ENCODE data around the gene TEX51. TPM values are rescaled to one million over a fixed set of nuclear protein-coding genes. Genes with fewer than 3 reads are reported as not detected.

TEX51 gene
- polyA plus RNA-seq (2013, experiment 1 of 2) = not detected
- polyA plus RNA-seq (2013, experiment 2 of 2) = not detected

- Histone ChIP-seq H3K4me3 (ENCODE audit: extremely low read depth, insufficient read depth, low read length, poor library complexity, severe bottlenecking) (no peak within 1 kb of the TSS), H3K36me3 (ENCODE audit: control insufficient read depth, insufficient read depth, low read length) (no peaks in the 10 kb centered on the region), H3K4me1 (ENCODE audit: control insufficient read depth, insufficient read depth, low read length, poor library complexity, severe bottlenecking) (no peaks in the 10 kb centered on the region), H3K27ac (ENCODE audit: low read depth, low read length, severe bottlenecking) (no peak within 1 kb of the TSS), H3K9me3 (ENCODE audit: control insufficient read depth, low read length) (no peaks in the 10 kb centered on the region)
- 86 to 91% methylated on average over 5 of the region's 5 CpGs for WGBS, 2 experiments (ENCODE audit: insufficient coverage in 2 of 2)
Observed at GRCh38 chr2:126898636-126899035, at the start of gene TEX51. TSS of gene TEX51 (plus strand) at chr2:126898890. CDS start at chr2:126898919, 29 bp downstream.

DNA sequence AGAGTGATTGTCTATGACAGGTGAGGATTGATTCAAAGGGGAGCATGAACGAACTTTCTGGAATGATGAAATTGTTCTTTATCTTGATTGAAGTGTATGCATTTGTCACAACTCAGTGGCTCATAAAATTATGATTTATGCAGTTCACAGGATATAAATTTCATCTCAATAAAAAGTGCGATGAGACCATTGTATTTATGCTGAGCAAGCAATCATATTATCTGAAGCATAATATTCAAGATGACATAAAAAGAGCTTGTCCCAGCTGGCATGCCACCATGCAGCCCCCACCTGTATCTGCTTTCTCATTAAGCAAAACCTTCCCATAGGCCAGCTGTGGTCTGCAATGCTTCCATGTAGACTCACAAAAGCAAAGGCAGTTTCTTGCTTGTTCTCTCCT lies 49.6 kb upstream of the TEX51 start:
- WGBS, 2 experiments (ENCODE audit: insufficient coverage in 2 of 2) = no CpG with 5 or more reads among the region's 2 CpGs
- Histone ChIP-seq H3K9me3 (ENCODE audit: control insufficient read depth, low read length) (peaks cover 3% of the 10 kb centered on the region), H3K27ac (ENCODE audit: low read depth, low read length, severe bottlenecking) (no peak overlapping the region), H3K4me1 (ENCODE audit: control insufficient read depth, insufficient read depth, low read length, poor library complexity, severe bottlenecking) (no peaks in the 10 kb centered on the region), H3K36me3 (ENCODE audit: control insufficient read depth, insufficient read depth, low read length) (no peaks in the 10 kb centered on the region), H3K4me3 (ENCODE audit: extremely low read depth, insufficient read depth, low read length, poor library complexity, severe bottlenecking) (no peak overlapping the region)

GRCh38 chr2:126849486-126849885 lies 49.2 kb upstream of the TEX51 start:
- Histone ChIP-seq H3K4me1 (ENCODE audit: control insufficient read depth, insufficient read depth, low read length, poor library complexity, severe bottlenecking) (no peaks in the 10 kb centered on the region), H3K27ac (ENCODE audit: low read depth, low read length, severe bottlenecking) (no peak overlapping the region), H3K36me3 (ENCODE audit: control insufficient read depth, insufficient read depth, low read length) (no peaks in the 10 kb centered on the region), H3K4me3 (ENCODE audit: extremely low read depth, insufficient read depth, low read length, poor library complexity, severe bottlenecking) (no peak overlapping the region), H3K9me3 (ENCODE audit: control insufficient read depth, low read length) (peaks cover 3% of the 10 kb centered on the region)
- 87 to 90% methylated on average over 2 to 4 of the region's 4 CpGs for WGBS, 2 experiments (ENCODE audit: insufficient coverage in 2 of 2)

DNA sequence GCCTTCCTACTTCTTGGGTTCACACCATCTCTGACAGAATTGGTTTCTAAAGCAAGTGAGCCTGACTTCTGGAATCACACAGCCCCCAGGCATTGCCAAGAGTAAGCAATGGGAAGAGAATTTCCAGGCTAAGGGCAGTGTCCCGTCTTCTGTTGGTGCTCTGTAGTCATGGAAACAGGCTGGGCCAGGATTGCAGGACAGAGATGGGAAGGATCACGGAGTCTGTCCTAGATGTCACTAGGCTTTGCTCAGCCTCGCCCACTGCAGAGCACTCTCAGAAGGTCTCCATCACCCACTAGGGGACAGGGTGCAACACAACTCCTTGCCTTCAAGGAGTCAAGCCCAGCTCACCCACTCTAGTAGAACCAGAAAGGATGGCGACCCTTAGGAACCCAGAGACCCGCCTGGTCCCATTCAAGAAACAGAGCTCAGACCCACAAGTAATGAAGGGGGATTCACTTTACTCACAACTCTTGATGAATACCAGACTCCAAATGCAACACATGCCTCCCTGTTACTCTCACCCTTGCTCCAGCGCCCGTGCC lies 48.6 kb upstream of the TEX51 start:
- 90 to 95% methylated on average over 4 to 5 of the region's 7 CpGs for WGBS, 2 experiments (ENCODE audit: insufficient coverage in 2 of 2)
- Histone ChIP-seq H3K27ac (ENCODE audit: low read depth, low read length, severe bottlenecking) (no peak overlapping the region), H3K4me1 (ENCODE audit: control insufficient read depth, insufficient read depth, low read length, poor library complexity, severe bottlenecking) (no peaks in the 10 kb centered on the region), H3K36me3 (ENCODE audit: control insufficient read depth, insufficient read depth, low read length) (no peaks in the 10 kb centered on the region), H3K4me3 (ENCODE audit: extremely low read depth, insufficient read depth, low read length, poor library complexity, severe bottlenecking) (no peak overlapping the region), H3K9me3 (ENCODE audit: control insufficient read depth, low read length) (peaks cover 3% of the 10 kb centered on the region)

DNA sequence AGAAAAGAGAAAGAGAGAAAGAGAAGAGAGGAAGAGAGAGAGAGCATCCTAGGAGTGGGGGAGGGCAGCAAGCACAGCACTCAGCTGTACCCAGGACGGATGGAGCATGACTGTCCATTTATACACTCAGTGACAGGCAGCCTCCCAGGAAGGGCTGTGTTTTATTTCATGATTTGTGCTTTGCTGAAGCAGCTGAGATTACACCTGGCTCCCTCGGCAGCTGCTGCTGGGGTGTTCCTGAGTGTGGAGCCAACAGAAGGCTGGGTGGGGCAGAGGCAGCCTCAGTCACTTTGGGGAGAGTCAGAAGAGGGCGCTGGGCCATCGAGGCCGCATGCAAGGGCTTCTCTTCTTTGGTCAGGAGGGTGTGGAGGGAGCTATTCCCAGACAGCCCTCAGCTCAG lies 47.8 kb upstream of the TEX51 start:
- Histone ChIP-seq H3K4me3 (ENCODE audit: extremely low read depth, insufficient read depth, low read length, poor library complexity, severe bottlenecking) (no peak overlapping the region), H3K27ac (ENCODE audit: low read depth, low read length, severe bottlenecking) (no peak overlapping the region), H3K9me3 (ENCODE audit: control insufficient read depth, low read length) (peaks cover 3% of the 10 kb centered on the region), H3K4me1 (ENCODE audit: control insufficient read depth, insufficient read depth, low read length, poor library complexity, severe bottlenecking) (no peaks in the 10 kb centered on the region), H3K36me3 (ENCODE audit: control insufficient read depth, insufficient read depth, low read length) (no peaks in the 10 kb centered on the region)
- 73 to 74% methylated on average over 2 of the region's 5 CpGs for whole genome bisulfite sequencing, 2 experiments (ENCODE audit: insufficient coverage in 2 of 2)

DNA sequence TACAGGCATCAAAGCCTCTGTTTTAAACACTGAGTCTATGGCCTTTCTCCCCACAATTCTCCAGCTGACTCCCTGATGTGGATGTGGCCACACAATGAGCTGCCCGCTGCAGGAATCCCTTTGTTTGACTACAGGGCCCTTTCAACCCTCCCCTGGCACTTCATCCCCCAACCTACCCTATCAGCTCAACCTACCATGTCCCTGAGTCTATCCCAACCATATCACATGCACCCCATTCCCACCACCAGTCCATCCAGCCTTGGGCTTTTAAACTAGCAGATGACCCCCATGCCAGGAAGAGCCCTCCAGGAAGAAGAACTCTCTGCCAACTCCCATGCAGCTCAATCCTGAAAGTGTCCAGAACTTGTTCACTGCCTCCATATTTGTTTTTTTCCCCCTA lies 46.9 kb upstream of the TEX51 start:
- no peaks in the 10 kb centered on the region for H3K36me3 ChIP-seq (ENCODE audit: control insufficient read depth, insufficient read depth, low read length)
- WGBS, 2 experiments (ENCODE audit: insufficient coverage in 2 of 2) = 86 to 88% methylated on average over 1 of the region's 1 CpG
- H3K27ac ChIP-seq (ENCODE audit: low read depth, low read length, severe bottlenecking) = no peak overlapping the region
- no peaks in the 10 kb centered on the region for H3K4me1 ChIP-seq (ENCODE audit: control insufficient read depth, insufficient read depth, low read length, poor library complexity, severe bottlenecking)
- H3K4me3 ChIP-seq (ENCODE audit: extremely low read depth, insufficient read depth, low read length, poor library complexity, severe bottlenecking) = no peak overlapping the region
- peaks cover 3% of the 10 kb centered on the region for H3K9me3 ChIP-seq (ENCODE audit: control insufficient read depth, low read length)

- Histone ChIP-seq H3K4me3 (ENCODE audit: extremely low read depth, insufficient read depth, low read length, poor library complexity, severe bottlenecking) (no peak overlapping the region), H3K9me3 (ENCODE audit: control insufficient read depth, low read length) (peaks cover 3% of the 10 kb centered on the region), H3K27ac (ENCODE audit: low read depth, low read length, severe bottlenecking) (no peak overlapping the region), H3K4me1 (ENCODE audit: control insufficient read depth, insufficient read depth, low read length, poor library complexity, severe bottlenecking) (no peaks in the 10 kb centered on the region), H3K36me3 (ENCODE audit: control insufficient read depth, insufficient read depth, low read length) (no peaks in the 10 kb centered on the region)
- WGBS, 2 experiments (ENCODE audit: insufficient coverage in 2 of 2) = 71% methylated on average over 1 of the region's 1 CpG; no CpG with 5 or more reads in 1 of the 2 experiments
Observed at GRCh38 chr2:126852361-126852760, 46.3 kb upstream of the TEX51 start.

DNA sequence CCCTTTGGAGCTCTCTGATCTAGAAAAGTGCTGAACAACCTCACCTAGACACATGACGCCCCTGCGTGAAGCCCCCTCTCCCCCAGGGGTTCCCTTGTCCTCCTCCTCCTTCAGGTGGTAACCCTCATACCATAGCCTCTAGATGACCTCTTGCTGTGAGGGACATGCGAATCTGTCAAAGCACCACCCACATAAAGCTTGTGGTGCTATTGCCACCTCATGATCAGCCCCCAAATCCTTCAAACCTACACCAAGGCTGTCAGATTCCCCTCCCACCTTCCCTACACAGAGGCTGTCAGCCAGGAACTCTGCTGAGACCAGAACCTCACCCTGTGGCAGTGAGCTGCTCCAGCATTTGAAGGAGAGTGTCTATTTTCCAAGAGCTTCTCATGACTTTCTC lies 43.1 kb upstream of the TEX51 start:
- Histone ChIP-seq H3K36me3 (ENCODE audit: control insufficient read depth, insufficient read depth, low read length) (no peaks in the 10 kb centered on the region), H3K4me1 (ENCODE audit: control insufficient read depth, insufficient read depth, low read length, poor library complexity, severe bottlenecking) (no peaks in the 10 kb centered on the region), H3K27ac (ENCODE audit: low read depth, low read length, severe bottlenecking) (no peak overlapping the region), H3K4me3 (ENCODE audit: extremely low read depth, insufficient read depth, low read length, poor library complexity, severe bottlenecking) (no peak overlapping the region), H3K9me3 (ENCODE audit: control insufficient read depth, low read length) (peaks cover 3% of the 10 kb centered on the region)
- WGBS, 2 experiments (ENCODE audit: insufficient coverage in 2 of 2) = 84 to 90% methylated on average over 3 of the region's 3 CpGs

- no peak overlapping the region for H3K4me3 ChIP-seq (ENCODE audit: extremely low read depth, insufficient read depth, low read length, poor library complexity, severe bottlenecking)
- H3K9me3 ChIP-seq (ENCODE audit: control insufficient read depth, low read length) = peaks cover 3% of the 10 kb centered on the region
- H3K36me3 ChIP-seq (ENCODE audit: control insufficient read depth, insufficient read depth, low read length) = no peaks in the 10 kb centered on the region
- H3K4me1 ChIP-seq (ENCODE audit: control insufficient read depth, insufficient read depth, low read length, poor library complexity, severe bottlenecking) = no peaks in the 10 kb centered on the region
- H3K27ac ChIP-seq (ENCODE audit: low read depth, low read length, severe bottlenecking) = no peak overlapping the region
- 68 to 78% methylated on average over 4 to 5 of the region's 6 CpGs for WGBS, 2 experiments (ENCODE audit: insufficient coverage in 2 of 2)
Observed at GRCh38 chr2:126856403-126856802, 42.3 kb upstream of the TEX51 start.

DNA sequence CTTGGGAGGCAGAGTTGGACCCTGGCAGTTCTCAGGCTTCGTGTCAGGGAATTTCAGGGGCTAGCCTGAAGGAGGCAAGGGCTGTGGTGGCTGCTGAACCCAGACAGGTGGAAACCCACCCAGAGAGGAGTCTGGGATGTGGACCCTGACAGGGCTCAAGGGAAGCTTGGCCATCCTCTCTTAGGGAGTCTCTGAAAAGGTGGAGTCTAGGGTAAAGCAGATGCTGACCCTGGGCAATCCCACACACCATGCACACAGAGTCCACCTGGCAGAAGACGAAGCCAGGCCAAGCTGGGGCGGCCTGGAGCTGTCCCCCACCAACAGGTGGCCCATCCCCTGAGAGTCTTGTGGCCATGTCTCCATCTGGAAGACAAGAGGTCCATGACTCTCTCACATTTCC lies 41.2 kb upstream of the TEX51 start:
- Histone ChIP-seq H3K4me3 (ENCODE audit: extremely low read depth, insufficient read depth, low read length, poor library complexity, severe bottlenecking) (no peak overlapping the region), H3K9me3 (ENCODE audit: control insufficient read depth, low read length) (peaks cover 3% of the 10 kb centered on the region), H3K4me1 (ENCODE audit: control insufficient read depth, insufficient read depth, low read length, poor library complexity, severe bottlenecking) (no peaks in the 10 kb centered on the region), H3K27ac (ENCODE audit: low read depth, low read length, severe bottlenecking) (no peak overlapping the region), H3K36me3 (ENCODE audit: control insufficient read depth, insufficient read depth, low read length) (no peaks in the 10 kb centered on the region)
- WGBS, 2 experiments (ENCODE audit: insufficient coverage in 2 of 2) = 86 to 96% methylated on average over 3 of the region's 3 CpGs

DNA sequence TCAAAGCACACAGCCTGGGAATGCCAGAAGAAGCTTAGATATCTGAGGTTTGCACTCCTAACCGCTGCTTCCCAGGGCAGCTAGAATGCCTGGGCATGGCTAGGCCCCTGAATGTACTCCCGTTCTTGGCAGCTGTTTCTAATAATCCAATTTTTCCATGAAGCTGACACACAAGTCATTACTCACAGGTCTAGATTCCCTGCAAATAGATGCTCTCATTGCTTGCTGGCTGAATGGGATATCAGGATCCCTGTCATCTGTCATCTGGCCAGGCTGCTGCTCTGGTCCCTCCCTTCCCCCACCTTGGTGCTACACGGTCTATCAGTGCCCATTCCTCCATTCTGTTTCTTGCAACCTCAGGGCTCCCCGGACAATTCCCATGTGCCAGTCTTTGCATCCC lies 40.7 kb upstream of the TEX51 start:
- H3K36me3 ChIP-seq (ENCODE audit: control insufficient read depth, insufficient read depth, low read length) = no peaks in the 10 kb centered on the region
- no peak overlapping the region for H3K27ac ChIP-seq (ENCODE audit: low read depth, low read length, severe bottlenecking)
- no peaks in the 10 kb centered on the region for H3K9me3 ChIP-seq (ENCODE audit: control insufficient read depth, low read length)
- no peaks in the 10 kb centered on the region for H3K4me1 ChIP-seq (ENCODE audit: control insufficient read depth, insufficient read depth, low read length, poor library complexity, severe bottlenecking)
- 81 to 87% methylated on average over 4 of the region's 4 CpGs for WGBS, 2 experiments (ENCODE audit: insufficient coverage in 2 of 2)
- H3K4me3 ChIP-seq (ENCODE audit: extremely low read depth, insufficient read depth, low read length, poor library complexity, severe bottlenecking) = no peak overlapping the region

All from mesodermal cell (in vitro differentiated cells).